Liver (tissue), 9 donors: ENCODE measurements around the gene BASP1. TPM values are rescaled to one million over a fixed set of nuclear protein-coding genes. Genes with fewer than 3 reads are reported as not detected.

Source experiments
- DNase-seq: peaks from one replicate; pipeline ENCODE4 v3.0.0-alpha.2; 2017; ENCODE audit warnings: low spot score
- H3K27ac ChIP-seq, 2 donors: one replicate each; pipeline ENCODE4 v1.7.0; 2013; ENCODE audit warnings: inconsistent platforms in 2 of 2, low read length in 2 of 2, control low read depth in 1 of 2, low read depth in 1 of 2, mild to moderate bottlenecking in 1 of 2
- H3K27me3 ChIP-seq, 4 donors: one replicate each; pipeline versions ENCODE4 v1.6.1 to v1.7.0; 2013; ENCODE audit warnings: low read length in 3 of 4, inconsistent platforms in 1 of 4, mild to moderate bottlenecking in 1 of 4, moderate library complexity in 1 of 4; ENCODE audit not compliant: control insufficient read depth in 4 of 4, insufficient read depth in 4 of 4
- H3K36me3 ChIP-seq, 4 donors: one replicate each; pipeline versions ENCODE4 v1.6.1 to v1.7.0; 2013; ENCODE audit warnings: low read length in 3 of 4, mild to moderate bottlenecking in 3 of 4, low read depth in 1 of 4, moderate library complexity in 1 of 4; ENCODE audit not compliant: control insufficient read depth in 4 of 4, insufficient read depth in 3 of 4
- H3K4me1 ChIP-seq, 4 donors: one replicate each; pipeline versions ENCODE4 v1.6.1 to v1.7.0; 2013; ENCODE audit warnings: low read length in 3 of 4, mild to moderate bottlenecking in 3 of 4, moderate library complexity in 1 of 4; ENCODE audit not compliant: control insufficient read depth in 4 of 4, insufficient read depth in 4 of 4
- H3K4me3 ChIP-seq, 3 donors: one replicate each; pipeline versions ENCODE4 v1.6.1 to v1.7.0; 2013; ENCODE audit warnings: low read length in 3 of 3, control low read depth in 1 of 3, low read depth in 1 of 3, mild to moderate bottlenecking in 1 of 3
- H3K9ac ChIP-seq, 2 donors: one replicate each; pipeline ENCODE4 v1.7.0; 2013; ENCODE audit warnings: low read length in 2 of 2, mild to moderate bottlenecking in 2 of 2, moderate library complexity in 2 of 2, control low read depth in 1 of 2, low read depth in 1 of 2
- H3K9me3 ChIP-seq, 4 donors: one replicate each; pipeline versions ENCODE4 v1.6.1 to v1.7.0; 2013; ENCODE audit warnings: low read length in 3 of 4; ENCODE audit not compliant: control insufficient read depth in 4 of 4
- EGR1 ChIP-seq, 2 donors: IDR thresholded peaks; 2 replicates each; pipeline ENCODE4 v1.6.1; 2016 to 2018; ENCODE audit warnings: antibody characterized with exemption in 2 of 2, low read depth in 2 of 2
- FOXA1 ChIP-seq: IDR thresholded peaks from 2 replicates; pipeline ENCODE4 v1.6.1; 2016; ENCODE audit warnings: antibody characterized with exemption
- FOXA2 ChIP-seq: IDR thresholded peaks from 2 replicates; pipeline ENCODE4 v1.6.1; 2016; ENCODE audit warnings: antibody characterized with exemption
- GABPA ChIP-seq, 2 donors: IDR thresholded peaks in 1 of 2; conservative IDR thresholded peaks in 1 of 2; 2 replicates each; pipeline ENCODE4 v1.6.1; 2016; ENCODE audit warnings: antibody characterized with exemption in 2 of 2, mild to moderate bottlenecking in 1 of 2, moderate library complexity in 1 of 2
- HNF4A ChIP-seq, 2 donors: conservative IDR thresholded peaks; 2 replicates each; pipeline ENCODE4 v1.6.1; 2016; ENCODE audit warnings: antibody characterized with exemption in 2 of 2, mild to moderate bottlenecking in 2 of 2
- HNF4G ChIP-seq: IDR thresholded peaks from 2 replicates; pipeline ENCODE4 v1.6.1; 2016; ENCODE audit warnings: antibody characterized with exemption
- NR2F2 ChIP-seq: IDR thresholded peaks from 2 replicates; pipeline ENCODE4 v1.6.1; 2016; ENCODE audit warnings: antibody characterized with exemption
- RAD21 ChIP-seq, 2 donors: IDR thresholded peaks; 2 replicates each; pipeline ENCODE4 v1.6.1; 2016; ENCODE audit warnings: antibody characterized with exemption in 2 of 2, mild to moderate bottlenecking in 2 of 2
- RXRA ChIP-seq, 2 donors: IDR thresholded peaks; 2 replicates each; pipeline ENCODE4 v1.6.1; 2017 to 2018; ENCODE audit warnings: antibody characterized with exemption in 2 of 2, mild to moderate bottlenecking in 1 of 2
- SP1 ChIP-seq: IDR thresholded peaks from 2 replicates; pipeline ENCODE4 v1.6.1; 2018; ENCODE audit warnings: antibody characterized with exemption, mild to moderate bottlenecking
- TAF1 ChIP-seq: conservative IDR thresholded peaks from 2 replicates; pipeline ENCODE4 v1.6.1; 2016; ENCODE audit warnings: antibody characterized with exemption, mild to moderate bottlenecking
- YY1 ChIP-seq: IDR thresholded peaks from 2 replicates; pipeline ENCODE4 v1.6.1; 2016; ENCODE audit warnings: antibody characterized with exemption, mild to moderate bottlenecking
- WGBS: extraction: QIAGEN DNeasy Blood & Tissue Kit; methylation state at CpG from one replicate; pipeline ENCODE4 v1.1.7; 2013; 5-methylcytosine and 5-hydroxymethylcytosine counted together
- polyA plus RNA-seq, 2 donors: library from polyadenylated mRNA; stranded (reverse) in 1 of 2; unstranded in 1 of 2; fragments of 200-250 nt in 1 of 2; fragments of >200 nt in 1 of 2; fragmentation: Nextera tagmentation in 1 of 2; extraction: Ambion mirVana in 1 of 2; gene quantifications; one replicate each; pipeline versions ENCODE4 v1.2.1 to v1.2.3, GENCODE V29; 2013 to 2015
- total RNA-seq, 2 donors: library from RNA; depleted of rRNA; stranded (reverse); fragments of >200 nt; gene quantifications; one replicate each; pipeline ENCODE4 v1.2.3, GENCODE V29; 2014
- TF ChIP-seq, protein P1 (sequence below): IDR thresholded peaks from 2 replicates; pipeline ENCODE4 v1.6.1; 2016; ENCODE audit warnings: antibody characterized with exemption, mild to moderate bottlenecking
- TF ChIP-seq, protein P2 (sequence below): IDR thresholded peaks from 2 replicates; pipeline ENCODE4 v1.6.1; 2016; ENCODE audit warnings: antibody characterized with exemption
- TF ChIP-seq, protein P3 (sequence below): IDR thresholded peaks from 2 replicates; pipeline ENCODE4 v1.6.1; 2016; ENCODE audit warnings: antibody characterized with exemption
- TF ChIP-seq, protein P4 (sequence below): IDR thresholded peaks from 2 replicates; pipeline ENCODE4 v1.6.1; 2016; ENCODE audit warnings: antibody characterized with exemption
- TF ChIP-seq, protein P5 (sequence below): fragments of 150-350 bp; IDR thresholded peaks from 2 replicates; pipeline ENCODE4 v1.5.1; 2017; ENCODE audit warnings: improper control_type of control experiment, low read depth, low read length; ENCODE audit not compliant: missing input control
- donor health status: healthy.
- donor health status: healthy.
- donor health status: healthy.
- donor health status: healthy.
- donor health status: healthy.

BASP1 gene, protein sequence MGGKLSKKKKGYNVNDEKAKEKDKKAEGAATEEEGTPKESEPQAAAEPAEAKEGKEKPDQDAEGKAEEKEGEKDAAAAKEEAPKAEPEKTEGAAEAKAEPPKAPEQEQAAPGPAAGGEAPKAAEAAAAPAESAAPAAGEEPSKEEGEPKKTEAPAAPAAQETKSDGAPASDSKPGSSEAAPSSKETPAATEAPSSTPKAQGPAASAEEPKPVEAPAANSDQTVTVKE
- total RNA-seq (10 to 100 TPM in 1 of 2 donors, 1 to 10 TPM in 1; 5.9 to 17.0 TPM), polyA plus RNA-seq (1 to 10 TPM; 1.2 to 4.8 TPM)

DNA sequence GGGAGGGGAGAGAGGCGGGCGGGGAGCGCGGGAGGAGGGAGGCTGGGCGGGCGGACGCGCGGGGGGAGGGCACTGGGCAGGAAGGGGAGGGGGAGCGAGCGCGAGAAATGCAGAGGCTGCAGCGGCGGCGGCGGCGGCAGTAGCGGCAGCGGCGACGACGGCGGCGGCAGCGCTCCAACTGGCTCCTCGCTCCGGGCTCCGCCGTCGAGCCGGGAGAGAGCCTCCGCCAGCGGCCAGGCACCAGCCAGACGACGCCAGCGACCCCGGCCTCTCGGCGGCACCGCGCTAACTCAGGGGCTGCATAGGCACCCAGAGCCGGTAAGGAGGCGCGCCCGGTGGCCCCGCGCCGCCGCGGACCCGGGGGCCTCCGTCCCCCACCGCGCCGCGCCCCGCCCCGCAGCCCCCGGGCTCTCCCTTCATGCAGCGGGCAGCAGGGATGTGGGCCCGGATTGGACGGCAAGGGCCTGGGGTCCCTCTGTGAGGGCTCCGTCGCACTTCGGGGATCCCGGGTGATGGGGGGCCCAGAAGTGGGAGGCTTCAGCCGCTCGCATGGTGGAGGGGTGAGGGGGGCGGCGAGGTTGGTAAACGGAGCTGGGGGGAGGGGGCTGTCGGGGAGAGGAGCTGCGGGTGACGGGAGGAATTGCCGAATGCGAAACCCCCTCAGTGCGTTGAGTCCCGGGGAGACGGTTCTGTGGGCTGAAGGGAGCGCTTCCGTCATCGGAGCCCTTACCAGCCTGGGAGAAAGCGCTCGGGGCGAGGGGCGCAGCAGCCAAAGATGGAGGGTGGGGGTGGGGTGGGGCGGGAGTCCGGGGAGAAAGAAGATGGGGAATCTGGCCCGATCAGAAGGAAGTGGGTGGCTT is at the start of gene BASP1:
TSS of gene BASP1 (plus strand) at position 139 of the 860 bp plus-strand sequence. CDS start 57,586 bp downstream, outside the sequence.
- peak within 1 kb of the TSS in 2 of 3 donors; percentile 45 to 60 for H3K4me3 ChIP-seq
- no peak for TF ChIP-seq FOXA2
- no peak for TF ChIP-seq HNF4G
- TF ChIP-seq YY1, result no peak
- WGBS, result 4% methylated on average over 89 of the region's 89 CpGs

DNA sequence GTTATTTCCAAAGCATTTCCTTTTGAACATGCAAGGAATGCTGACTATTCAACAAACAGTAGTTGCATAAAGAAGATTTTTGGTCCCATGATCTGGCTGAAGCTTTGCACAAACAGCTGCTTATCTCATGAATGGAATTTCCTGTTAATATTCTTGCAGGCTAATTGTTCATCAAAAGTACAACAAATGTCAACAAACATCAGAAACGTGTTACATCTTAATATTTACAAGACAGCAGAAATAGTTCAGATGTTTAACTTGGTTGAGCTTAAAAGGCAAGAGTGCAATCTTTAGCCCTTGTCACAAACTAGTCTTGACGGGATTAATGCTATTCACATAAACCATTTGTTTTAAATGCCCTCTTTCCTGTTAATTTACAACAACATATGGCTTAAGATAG is 47.9 kb upstream of the BASP1 start:
- H3K9me3 ChIP-seq, result no peaks in the 10 kb centered on the region
- no peak overlapping the region for H3K4me3 ChIP-seq
- no peaks in the 10 kb centered on the region for H3K36me3 ChIP-seq
- no peak overlapping the region for H3K9ac ChIP-seq
- TF ChIP-seq EGR1 (IDR thresholded peaks at IDR 0.05; ENCODE audit: low read depth in 2 of 2) (no peak), RXRA (IDR thresholded peaks at IDR 0.05) (peak; percentile 15 to 33), NR2F2 (peak; percentile 73), SP1 (peak; percentile 52), FOXA1 (no peak)
- H3K4me1 ChIP-seq, result peaks cover 0 to 2% (median 0%) of the 10 kb centered on the region in 4 donors
- H3K27ac ChIP-seq, result peak overlapping the region in 1 of 2 donors; percentile 50
- WGBS, result 22% methylated on average over 2 of the region's 2 CpGs
- H3K27me3 ChIP-seq, result no peaks in the 10 kb centered on the region
- no peak for DNase-seq

More for the DNA sequence above, at the start of gene BASP1:
- Histone ChIP-seq H3K27me3 (peaks cover 0 to 5% (median 2%) of the 10 kb centered on the region in 4 donors), H3K9ac (peak within 1 kb of the TSS in 1 of 2 donors; percentile 5), H3K36me3 (no peaks in the 10 kb centered on the region), H3K27ac (peak within 1 kb of the TSS; percentile 39 to 52), H3K4me1 (peaks cover 0 to 14% (median 7%) of the 10 kb centered on the region in 4 donors), H3K9me3 (no peaks in the 10 kb centered on the region)
- peak; percentile 49 for DNase-seq

DNA sequence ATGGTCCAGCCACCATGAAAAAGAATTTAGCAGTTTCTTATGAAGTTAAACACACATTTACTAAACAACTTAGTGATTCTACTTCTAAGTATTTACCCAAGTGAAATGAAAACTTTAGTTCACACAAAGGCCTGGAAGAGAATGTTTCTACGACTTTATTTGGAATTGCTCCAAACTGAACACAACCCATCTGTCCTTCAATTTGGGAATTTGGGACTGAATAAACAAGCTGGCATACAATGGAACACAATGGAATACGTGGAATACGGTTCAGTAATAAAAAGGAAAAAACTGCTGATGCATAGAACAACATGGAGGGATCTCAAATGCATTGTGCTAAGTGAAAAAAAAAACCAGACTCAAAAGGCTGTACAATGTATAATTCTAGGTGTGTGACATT is 44.6 kb upstream of the BASP1 start:
- Histone ChIP-seq H3K4me3 (no peak overlapping the region), H3K36me3 (no peaks in the 10 kb centered on the region), H3K27ac (no peak overlapping the region), H3K9ac (no peak overlapping the region), H3K9me3 (no peaks in the 10 kb centered on the region), H3K27me3 (no peaks in the 10 kb centered on the region), H3K4me1 (peaks cover 0 to 2% (median 0%) of the 10 kb centered on the region in 4 donors)
- 70% methylated on average over 3 of the region's 3 CpGs for WGBS
- TF ChIP-seq HNF4A (conservative IDR thresholded peaks at IDR 0.05) (no peak), EGR1 (IDR thresholded peaks at IDR 0.05; ENCODE audit: low read depth in 2 of 2) (no peak), RAD21 (IDR thresholded peaks at IDR 0.05) (no peak), RXRA (IDR thresholded peaks at IDR 0.05) (no peak), GABPA (IDR thresholded peaks at IDR 0.05 in 1 of 2, conservative IDR thresholded peaks at IDR 0.05 in 1 of 2) (no peak), FOXA2 (no peak), YY1 (no peak), HNF4G (no peak), SP1 (no peak), NR2F2 (no peak), FOXA1 (no peak), TAF1 (no peak)
- TF ChIP-seq, protein P1, sequence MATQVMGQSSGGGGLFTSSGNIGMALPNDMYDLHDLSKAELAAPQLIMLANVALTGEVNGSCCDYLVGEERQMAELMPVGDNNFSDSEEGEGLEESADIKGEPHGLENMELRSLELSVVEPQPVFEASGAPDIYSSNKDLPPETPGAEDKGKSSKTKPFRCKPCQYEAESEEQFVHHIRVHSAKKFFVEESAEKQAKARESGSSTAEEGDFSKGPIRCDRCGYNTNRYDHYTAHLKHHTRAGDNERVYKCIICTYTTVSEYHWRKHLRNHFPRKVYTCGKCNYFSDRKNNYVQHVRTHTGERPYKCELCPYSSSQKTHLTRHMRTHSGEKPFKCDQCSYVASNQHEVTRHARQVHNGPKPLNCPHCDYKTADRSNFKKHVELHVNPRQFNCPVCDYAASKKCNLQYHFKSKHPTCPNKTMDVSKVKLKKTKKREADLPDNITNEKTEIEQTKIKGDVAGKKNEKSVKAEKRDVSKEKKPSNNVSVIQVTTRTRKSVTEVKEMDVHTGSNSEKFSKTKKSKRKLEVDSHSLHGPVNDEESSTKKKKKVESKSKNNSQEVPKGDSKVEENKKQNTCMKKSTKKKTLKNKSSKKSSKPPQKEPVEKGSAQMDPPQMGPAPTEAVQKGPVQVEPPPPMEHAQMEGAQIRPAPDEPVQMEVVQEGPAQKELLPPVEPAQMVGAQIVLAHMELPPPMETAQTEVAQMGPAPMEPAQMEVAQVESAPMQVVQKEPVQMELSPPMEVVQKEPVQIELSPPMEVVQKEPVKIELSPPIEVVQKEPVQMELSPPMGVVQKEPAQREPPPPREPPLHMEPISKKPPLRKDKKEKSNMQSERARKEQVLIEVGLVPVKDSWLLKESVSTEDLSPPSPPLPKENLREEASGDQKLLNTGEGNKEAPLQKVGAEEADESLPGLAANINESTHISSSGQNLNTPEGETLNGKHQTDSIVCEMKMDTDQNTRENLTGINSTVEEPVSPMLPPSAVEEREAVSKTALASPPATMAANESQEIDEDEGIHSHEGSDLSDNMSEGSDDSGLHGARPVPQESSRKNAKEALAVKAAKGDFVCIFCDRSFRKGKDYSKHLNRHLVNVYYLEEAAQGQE, result no peak
- TF ChIP-seq, protein P2, sequence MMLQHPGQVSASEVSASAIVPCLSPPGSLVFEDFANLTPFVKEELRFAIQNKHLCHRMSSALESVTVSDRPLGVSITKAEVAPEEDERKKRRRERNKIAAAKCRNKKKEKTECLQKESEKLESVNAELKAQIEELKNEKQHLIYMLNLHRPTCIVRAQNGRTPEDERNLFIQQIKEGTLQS, result no peak
- TF ChIP-seq, protein P3, sequence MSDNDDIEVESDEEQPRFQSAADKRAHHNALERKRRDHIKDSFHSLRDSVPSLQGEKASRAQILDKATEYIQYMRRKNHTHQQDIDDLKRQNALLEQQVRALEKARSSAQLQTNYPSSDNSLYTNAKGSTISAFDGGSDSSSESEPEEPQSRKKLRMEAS, result no peak
- TF ChIP-seq, protein P4, sequence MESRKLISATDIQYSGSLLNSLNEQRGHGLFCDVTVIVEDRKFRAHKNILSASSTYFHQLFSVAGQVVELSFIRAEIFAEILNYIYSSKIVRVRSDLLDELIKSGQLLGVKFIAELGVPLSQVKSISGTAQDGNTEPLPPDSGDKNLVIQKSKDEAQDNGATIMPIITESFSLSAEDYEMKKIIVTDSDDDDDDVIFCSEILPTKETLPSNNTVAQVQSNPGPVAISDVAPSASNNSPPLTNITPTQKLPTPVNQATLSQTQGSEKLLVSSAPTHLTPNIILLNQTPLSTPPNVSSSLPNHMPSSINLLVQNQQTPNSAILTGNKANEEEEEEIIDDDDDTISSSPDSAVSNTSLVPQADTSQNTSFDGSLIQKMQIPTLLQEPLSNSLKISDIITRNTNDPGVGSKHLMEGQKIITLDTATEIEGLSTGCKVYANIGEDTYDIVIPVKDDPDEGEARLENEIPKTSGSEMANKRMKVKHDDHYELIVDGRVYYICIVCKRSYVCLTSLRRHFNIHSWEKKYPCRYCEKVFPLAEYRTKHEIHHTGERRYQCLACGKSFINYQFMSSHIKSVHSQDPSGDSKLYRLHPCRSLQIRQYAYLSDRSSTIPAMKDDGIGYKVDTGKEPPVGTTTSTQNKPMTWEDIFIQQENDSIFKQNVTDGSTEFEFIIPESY, result no peak
- TF ChIP-seq, protein P5, sequence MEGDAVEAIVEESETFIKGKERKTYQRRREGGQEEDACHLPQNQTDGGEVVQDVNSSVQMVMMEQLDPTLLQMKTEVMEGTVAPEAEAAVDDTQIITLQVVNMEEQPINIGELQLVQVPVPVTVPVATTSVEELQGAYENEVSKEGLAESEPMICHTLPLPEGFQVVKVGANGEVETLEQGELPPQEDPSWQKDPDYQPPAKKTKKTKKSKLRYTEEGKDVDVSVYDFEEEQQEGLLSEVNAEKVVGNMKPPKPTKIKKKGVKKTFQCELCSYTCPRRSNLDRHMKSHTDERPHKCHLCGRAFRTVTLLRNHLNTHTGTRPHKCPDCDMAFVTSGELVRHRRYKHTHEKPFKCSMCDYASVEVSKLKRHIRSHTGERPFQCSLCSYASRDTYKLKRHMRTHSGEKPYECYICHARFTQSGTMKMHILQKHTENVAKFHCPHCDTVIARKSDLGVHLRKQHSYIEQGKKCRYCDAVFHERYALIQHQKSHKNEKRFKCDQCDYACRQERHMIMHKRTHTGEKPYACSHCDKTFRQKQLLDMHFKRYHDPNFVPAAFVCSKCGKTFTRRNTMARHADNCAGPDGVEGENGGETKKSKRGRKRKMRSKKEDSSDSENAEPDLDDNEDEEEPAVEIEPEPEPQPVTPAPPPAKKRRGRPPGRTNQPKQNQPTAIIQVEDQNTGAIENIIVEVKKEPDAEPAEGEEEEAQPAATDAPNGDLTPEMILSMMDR, result no peak
- no peak for DNase-seq
